ENCODE measurements around the gene IFT122. TPM values are rescaled to one million over a fixed set of nuclear protein-coding genes. Genes with fewer than 3 reads are reported as not detected.

Gene IFT122
- total and polyA plus RNA-seq, 9 donors = 20.8 to 58.1 (median 45.6) TPM

DNA sequence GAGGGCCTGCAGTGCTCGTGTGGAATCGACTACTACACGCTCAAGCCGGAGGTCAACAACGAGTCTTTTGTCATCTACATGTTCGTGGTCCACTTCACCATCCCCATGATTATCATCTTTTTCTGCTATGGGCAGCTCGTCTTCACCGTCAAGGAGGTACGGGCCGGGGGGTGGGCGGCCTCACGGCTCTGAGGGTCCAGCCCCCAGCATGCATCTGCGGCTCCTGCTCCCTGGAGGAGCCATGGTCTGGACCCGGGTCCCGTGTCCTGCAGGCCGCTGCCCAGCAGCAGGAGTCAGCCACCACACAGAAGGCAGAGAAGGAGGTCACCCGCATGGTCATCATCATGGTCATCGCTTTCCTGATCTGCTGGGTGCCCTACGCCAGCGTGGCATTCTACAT, 92.2 kb downstream of the IFT122 start:
- no peak overlapping the region for H3K27ac ChIP-seq
- no peak for DNase-seq
- no peak overlapping the region for H3K4me3 ChIP-seq
- intact Hi-C loops (cut with DNase I) = no loop called here
- no peak for TF ChIP-seq POLR2A (IDR thresholded peaks at IDR 0.05)
- no peak for TF ChIP-seq EP300 (IDR thresholded peaks at IDR 0.05)
- TF ChIP-seq, protein P1, sequence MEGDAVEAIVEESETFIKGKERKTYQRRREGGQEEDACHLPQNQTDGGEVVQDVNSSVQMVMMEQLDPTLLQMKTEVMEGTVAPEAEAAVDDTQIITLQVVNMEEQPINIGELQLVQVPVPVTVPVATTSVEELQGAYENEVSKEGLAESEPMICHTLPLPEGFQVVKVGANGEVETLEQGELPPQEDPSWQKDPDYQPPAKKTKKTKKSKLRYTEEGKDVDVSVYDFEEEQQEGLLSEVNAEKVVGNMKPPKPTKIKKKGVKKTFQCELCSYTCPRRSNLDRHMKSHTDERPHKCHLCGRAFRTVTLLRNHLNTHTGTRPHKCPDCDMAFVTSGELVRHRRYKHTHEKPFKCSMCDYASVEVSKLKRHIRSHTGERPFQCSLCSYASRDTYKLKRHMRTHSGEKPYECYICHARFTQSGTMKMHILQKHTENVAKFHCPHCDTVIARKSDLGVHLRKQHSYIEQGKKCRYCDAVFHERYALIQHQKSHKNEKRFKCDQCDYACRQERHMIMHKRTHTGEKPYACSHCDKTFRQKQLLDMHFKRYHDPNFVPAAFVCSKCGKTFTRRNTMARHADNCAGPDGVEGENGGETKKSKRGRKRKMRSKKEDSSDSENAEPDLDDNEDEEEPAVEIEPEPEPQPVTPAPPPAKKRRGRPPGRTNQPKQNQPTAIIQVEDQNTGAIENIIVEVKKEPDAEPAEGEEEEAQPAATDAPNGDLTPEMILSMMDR (IDR thresholded peaks at IDR 0.05) = no peak
- H3K9me3 ChIP-seq = no peaks in the 10 kb centered on the region
- 95 to 97% (median 96%) methylated on average over 20 of the region's 20 CpGs for WGBS, 3 donors
- no peaks in the 10 kb centered on the region for H3K36me3 ChIP-seq
- no peaks in the 10 kb centered on the region for H3K27me3 ChIP-seq
- H3K4me1 ChIP-seq (ENCODE audit: insufficient read depth) = peaks cover 11% of the 10 kb centered on the region

DNA sequence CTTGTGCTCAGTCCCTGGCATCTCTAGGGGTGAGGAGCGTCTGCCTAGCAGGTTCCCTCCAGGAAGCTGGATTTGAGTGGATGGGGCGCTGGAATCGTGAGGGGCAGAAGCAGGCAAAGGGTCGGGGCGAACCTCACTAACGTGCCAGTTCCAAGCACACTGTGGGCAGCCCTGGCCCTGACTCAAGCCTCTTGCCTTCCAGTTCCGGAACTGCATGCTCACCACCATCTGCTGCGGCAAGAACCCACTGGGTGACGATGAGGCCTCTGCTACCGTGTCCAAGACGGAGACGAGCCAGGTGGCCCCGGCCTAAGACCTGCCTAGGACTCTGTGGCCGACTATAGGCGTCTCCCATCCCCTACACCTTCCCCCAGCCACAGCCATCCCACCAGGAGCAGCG, 93.4 kb downstream of the IFT122 start:
- Histone ChIP-seq H3K9me3 (no peaks in the 10 kb centered on the region), H3K4me1 (ENCODE audit: insufficient read depth) (peaks cover 11% of the 10 kb centered on the region), H3K27ac (no peak overlapping the region), H3K27me3 (no peaks in the 10 kb centered on the region), H3K4me3 (no peak overlapping the region), H3K36me3 (no peaks in the 10 kb centered on the region)
- TF ChIP-seq, protein P1 (IDR thresholded peaks at IDR 0.05) = no peak
- TF ChIP-seq EP300 (IDR thresholded peaks at IDR 0.05) = no peak
- no peak for TF ChIP-seq POLR2A (IDR thresholded peaks at IDR 0.05)
- no peak for DNase-seq
- intact Hi-C loops (cut with DNase I) = no loop called here
- 92 to 96% (median 94%) methylated on average over 16 of the region's 16 CpGs for WGBS, 3 donors

DNA sequence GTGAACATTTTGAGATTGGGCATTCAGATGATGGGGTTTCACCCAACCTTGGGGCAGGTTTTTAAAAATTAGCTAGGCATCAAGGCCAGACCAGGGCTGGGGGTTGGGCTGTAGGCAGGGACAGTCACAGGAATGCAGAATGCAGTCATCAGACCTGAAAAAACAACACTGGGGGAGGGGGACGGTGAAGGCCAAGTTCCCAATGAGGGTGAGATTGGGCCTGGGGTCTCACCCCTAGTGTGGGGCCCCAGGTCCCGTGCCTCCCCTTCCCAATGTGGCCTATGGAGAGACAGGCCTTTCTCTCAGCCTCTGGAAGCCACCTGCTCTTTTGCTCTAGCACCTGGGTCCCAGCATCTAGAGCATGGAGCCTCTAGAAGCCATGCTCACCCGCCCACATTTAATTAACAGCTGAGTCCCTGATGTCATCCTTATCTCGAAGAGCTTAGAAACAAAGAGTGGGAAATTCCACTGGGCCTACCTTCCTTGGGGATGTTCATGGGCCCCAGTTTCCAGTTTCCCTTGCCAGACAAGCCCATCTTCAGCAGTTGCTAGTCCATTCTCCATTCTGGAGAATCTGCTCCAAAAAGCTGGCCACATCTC, 94.5 kb downstream of the IFT122 start:
- H3K36me3 ChIP-seq = no peaks in the 10 kb centered on the region
- no peak overlapping the region for H3K27ac ChIP-seq
- peaks cover 11% of the 10 kb centered on the region for H3K4me1 ChIP-seq (ENCODE audit: insufficient read depth)
- TF ChIP-seq POLR2A (IDR thresholded peaks at IDR 0.05) = no peak
- TF ChIP-seq EP300 (IDR thresholded peaks at IDR 0.05) = no peak
- TF ChIP-seq, protein P1 (IDR thresholded peaks at IDR 0.05) = no peak
- H3K9me3 ChIP-seq = no peaks in the 10 kb centered on the region
- H3K27me3 ChIP-seq = no peaks in the 10 kb centered on the region
- DNase-seq = no peak
- 77 to 94% (median 89%) methylated on average over 4 of the region's 4 CpGs for whole genome bisulfite sequencing, 3 donors
- no peak overlapping the region for H3K4me3 ChIP-seq
- intact Hi-C loops (cut with DNase I) = no loop called here

DNA sequence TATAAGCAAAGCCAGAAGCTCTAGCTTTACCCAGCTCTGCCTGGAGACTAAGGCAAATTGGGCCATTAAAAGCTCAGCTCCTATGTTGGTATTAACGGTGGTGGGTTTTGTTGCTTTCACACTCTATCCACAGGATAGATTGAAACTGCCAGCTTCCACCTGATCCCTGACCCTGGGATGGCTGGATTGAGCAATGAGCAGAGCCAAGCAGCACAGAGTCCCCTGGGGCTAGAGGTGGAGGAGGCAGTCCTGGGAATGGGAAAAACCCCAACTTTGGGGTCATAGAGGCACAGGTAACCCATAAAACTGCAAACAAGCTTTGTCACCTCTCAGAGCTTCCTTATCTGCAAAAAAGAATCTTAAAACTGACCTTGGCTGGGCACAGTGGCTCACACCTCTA, 95.1 kb downstream of the IFT122 start:
- no peak for DNase-seq
- no peaks in the 10 kb centered on the region for H3K27me3 ChIP-seq
- no peak overlapping the region for H3K4me3 ChIP-seq
- intact Hi-C loops (cut with DNase I) = no loop called here
- H3K27ac ChIP-seq = no peak overlapping the region
- peaks cover 9% of the 10 kb centered on the region for H3K4me1 ChIP-seq (ENCODE audit: insufficient read depth)
- TF ChIP-seq EP300 (IDR thresholded peaks at IDR 0.05) (no peak), POLR2A (IDR thresholded peaks at IDR 0.05) (no peak)
- TF ChIP-seq, protein P1 (IDR thresholded peaks at IDR 0.05) = no peak
- WGBS, 3 donors = 88 to 91% (median 88%) methylated on average over 1 of the region's 1 CpG
- no peaks in the 10 kb centered on the region for H3K9me3 ChIP-seq
- H3K36me3 ChIP-seq = no peaks in the 10 kb centered on the region
